Ishikawa (cell line): Measurements from ENCODE around the gene RUNX1.

Experiments
- CEBPB ChIP-seq: IDR thresholded peaks from 2 replicates; pipeline ENCODE4 v1.6.1; 2012
- CREB1 ChIP-seq: IDR thresholded peaks from 2 replicates; pipeline ENCODE4 v1.6.1; 2012; ENCODE audit warnings: low read depth
- EGR1 ChIP-seq: IDR thresholded peaks from 2 replicates; pipeline ENCODE4 v1.6.1; 2012
- EP300 ChIP-seq: IDR thresholded peaks from 2 replicates; pipeline ENCODE4 v1.6.1; 2012; ENCODE audit warnings: borderline replicate concordance
- FOXM1 ChIP-seq: IDR thresholded peaks from 2 replicates; pipeline ENCODE4 v1.6.1; 2012; ENCODE audit warnings: low read depth, borderline replicate concordance
- NFIC ChIP-seq: IDR thresholded peaks from 2 replicates; pipeline ENCODE4 v1.6.1; 2012
- RAD21 ChIP-seq: IDR thresholded peaks from 2 replicates; pipeline ENCODE4 v1.6.1; 2012; ENCODE audit warnings: low read depth
- TAF1 ChIP-seq: IDR thresholded peaks from 2 replicates; pipeline ENCODE4 v1.6.1; 2012; ENCODE audit warnings: low read depth, mild to moderate bottlenecking
- TCF12 ChIP-seq: IDR thresholded peaks from 2 replicates; pipeline ENCODE4 v1.6.1; 2012; ENCODE audit warnings: low read depth
- TEAD4 ChIP-seq: IDR thresholded peaks from 2 replicates; pipeline ENCODE4 v1.6.1; 2012
- YY1 ChIP-seq: IDR thresholded peaks from 2 replicates; pipeline ENCODE4 v1.6.1; 2012; ENCODE audit warnings: low read depth
- ZBTB7A ChIP-seq: IDR thresholded peaks from 2 replicates; pipeline ENCODE4 v1.6.1; 2012; ENCODE audit warnings: low read depth
- TF ChIP-seq, protein P1 (sequence below): IDR thresholded peaks from 2 replicates; pipeline ENCODE4 v1.6.1; 2012
- TF ChIP-seq, protein P2 (sequence below): IDR thresholded peaks from 2 replicates; pipeline ENCODE4 v1.6.1; 2012
- TF ChIP-seq, protein P3 (sequence below): IDR thresholded peaks from 2 replicates; pipeline ENCODE4 v1.6.1; 2012; ENCODE audit warnings: low read depth, mild to moderate bottlenecking

Gene RUNX1

DNA sequence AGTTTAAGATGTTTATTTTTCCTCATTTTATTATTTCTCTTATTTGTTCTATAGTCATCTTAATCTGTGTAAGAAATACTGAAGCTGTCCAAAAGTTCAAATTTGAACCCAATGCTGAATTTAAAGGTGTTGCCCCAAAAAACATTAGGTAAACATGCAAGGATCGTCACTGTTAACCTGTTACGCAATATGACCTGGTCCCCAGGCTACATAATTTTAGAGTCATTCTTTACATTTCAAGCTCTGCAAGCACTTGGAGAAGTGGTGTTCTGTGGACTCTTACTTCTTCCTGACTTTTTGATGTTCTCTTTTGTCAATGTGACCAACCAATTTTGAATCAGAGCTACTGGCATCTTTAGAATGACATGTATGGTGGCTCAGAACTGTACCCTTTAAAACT lies 274.4 kb downstream of the RUNX1 start:
- peak; percentile 55; the same call in 1 of the 2 replicates for TF ChIP-seq CEBPB
- TF ChIP-seq ZBTB7A = no peak

DNA sequence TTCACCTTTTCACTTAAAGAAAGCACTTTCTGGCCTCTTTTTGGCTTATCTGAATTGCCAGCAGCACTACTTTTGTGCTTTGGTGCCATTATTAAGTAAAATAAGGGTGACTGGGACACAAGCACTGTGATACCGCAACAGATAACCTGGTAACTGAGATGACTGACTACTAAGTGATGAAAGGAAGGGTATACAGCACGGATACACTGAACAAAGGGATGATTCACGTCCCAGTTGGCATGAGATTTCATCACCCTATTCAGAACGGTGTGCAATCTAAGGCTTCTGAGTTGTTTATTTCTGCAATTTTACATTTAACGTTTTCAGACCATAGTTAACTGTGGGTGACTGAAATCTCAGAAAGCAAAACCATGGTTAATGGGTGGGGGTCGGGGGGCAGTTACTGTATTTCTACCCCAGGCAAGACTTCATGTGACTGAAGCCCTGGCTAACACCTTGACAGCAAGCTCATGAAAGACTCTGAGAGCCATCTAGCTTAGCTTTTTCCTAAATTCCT lies 277.5 kb downstream of the RUNX1 start:
- TF ChIP-seq CREB1 = no peak
- TF ChIP-seq TAF1 = no peak
- TF ChIP-seq TEAD4 = no peak
- no peak for TF ChIP-seq EGR1
- TF ChIP-seq, protein P1, sequence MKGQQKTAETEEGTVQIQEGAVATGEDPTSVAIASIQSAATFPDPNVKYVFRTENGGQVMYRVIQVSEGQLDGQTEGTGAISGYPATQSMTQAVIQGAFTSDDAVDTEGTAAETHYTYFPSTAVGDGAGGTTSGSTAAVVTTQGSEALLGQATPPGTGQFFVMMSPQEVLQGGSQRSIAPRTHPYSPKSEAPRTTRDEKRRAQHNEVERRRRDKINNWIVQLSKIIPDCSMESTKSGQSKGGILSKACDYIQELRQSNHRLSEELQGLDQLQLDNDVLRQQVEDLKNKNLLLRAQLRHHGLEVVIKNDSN = no peak
- TF ChIP-seq RAD21 = no peak
- no peak for TF ChIP-seq CEBPB
- TF ChIP-seq TCF12 = no peak
- TF ChIP-seq NFIC = no peak
- TF ChIP-seq ZBTB7A = no peak
- TF ChIP-seq, protein P2, sequence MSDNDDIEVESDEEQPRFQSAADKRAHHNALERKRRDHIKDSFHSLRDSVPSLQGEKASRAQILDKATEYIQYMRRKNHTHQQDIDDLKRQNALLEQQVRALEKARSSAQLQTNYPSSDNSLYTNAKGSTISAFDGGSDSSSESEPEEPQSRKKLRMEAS = no peak
- no peak for TF ChIP-seq YY1
- TF ChIP-seq, protein P3, sequence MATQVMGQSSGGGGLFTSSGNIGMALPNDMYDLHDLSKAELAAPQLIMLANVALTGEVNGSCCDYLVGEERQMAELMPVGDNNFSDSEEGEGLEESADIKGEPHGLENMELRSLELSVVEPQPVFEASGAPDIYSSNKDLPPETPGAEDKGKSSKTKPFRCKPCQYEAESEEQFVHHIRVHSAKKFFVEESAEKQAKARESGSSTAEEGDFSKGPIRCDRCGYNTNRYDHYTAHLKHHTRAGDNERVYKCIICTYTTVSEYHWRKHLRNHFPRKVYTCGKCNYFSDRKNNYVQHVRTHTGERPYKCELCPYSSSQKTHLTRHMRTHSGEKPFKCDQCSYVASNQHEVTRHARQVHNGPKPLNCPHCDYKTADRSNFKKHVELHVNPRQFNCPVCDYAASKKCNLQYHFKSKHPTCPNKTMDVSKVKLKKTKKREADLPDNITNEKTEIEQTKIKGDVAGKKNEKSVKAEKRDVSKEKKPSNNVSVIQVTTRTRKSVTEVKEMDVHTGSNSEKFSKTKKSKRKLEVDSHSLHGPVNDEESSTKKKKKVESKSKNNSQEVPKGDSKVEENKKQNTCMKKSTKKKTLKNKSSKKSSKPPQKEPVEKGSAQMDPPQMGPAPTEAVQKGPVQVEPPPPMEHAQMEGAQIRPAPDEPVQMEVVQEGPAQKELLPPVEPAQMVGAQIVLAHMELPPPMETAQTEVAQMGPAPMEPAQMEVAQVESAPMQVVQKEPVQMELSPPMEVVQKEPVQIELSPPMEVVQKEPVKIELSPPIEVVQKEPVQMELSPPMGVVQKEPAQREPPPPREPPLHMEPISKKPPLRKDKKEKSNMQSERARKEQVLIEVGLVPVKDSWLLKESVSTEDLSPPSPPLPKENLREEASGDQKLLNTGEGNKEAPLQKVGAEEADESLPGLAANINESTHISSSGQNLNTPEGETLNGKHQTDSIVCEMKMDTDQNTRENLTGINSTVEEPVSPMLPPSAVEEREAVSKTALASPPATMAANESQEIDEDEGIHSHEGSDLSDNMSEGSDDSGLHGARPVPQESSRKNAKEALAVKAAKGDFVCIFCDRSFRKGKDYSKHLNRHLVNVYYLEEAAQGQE = no peak
- no peak for TF ChIP-seq FOXM1
- no peak for TF ChIP-seq EP300

DNA sequence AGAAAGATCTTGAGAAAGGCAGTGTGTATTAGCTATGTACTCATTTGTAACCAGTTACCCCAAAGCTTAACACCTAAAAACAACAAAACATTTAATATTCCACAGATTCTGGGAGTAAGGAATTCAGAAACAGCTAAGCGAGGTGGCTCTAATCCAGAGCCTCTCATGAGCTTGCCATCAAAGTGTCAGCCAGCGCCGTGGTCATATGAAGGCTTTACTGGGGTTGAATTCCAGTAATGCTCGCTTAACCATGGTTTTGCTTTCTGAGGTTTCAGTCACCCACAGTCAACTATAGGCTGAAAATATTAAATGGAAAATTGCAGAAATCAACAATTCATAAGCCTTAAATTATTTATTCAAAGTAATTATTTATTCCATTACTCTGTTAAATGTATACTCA lies 278.5 kb downstream of the RUNX1 start:
- TF ChIP-seq TAF1 (no peak), ZBTB7A (no peak), EGR1 (no peak), TEAD4 (no peak), CREB1 (no peak), FOXM1 (no peak), YY1 (no peak)
- TF ChIP-seq, protein P2 = no peak
- TF ChIP-seq, protein P3 = no peak

DNA sequence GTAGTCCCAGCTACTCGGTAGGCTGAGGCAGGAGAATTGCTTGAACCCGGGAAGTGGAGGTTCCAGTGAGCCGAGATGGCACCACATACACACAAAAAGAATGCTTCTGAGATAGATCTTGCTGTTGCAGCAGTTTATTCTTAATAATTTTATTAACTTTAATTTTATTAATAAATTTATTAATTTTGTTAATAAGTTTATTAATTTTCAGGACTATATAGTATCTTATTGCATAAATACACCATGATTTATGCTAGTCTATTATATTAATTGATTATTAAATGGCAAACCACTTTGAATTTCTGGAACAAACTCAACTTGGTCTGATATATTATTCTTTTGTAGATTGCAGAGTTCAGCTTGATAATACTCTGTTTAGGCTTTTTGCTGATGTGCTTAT lies 280.8 kb downstream of the RUNX1 start:
- no peak for TF ChIP-seq TEAD4
- TF ChIP-seq YY1 = no peak
- no peak for TF ChIP-seq CREB1
- TF ChIP-seq FOXM1 = no peak
- no peak for TF ChIP-seq TAF1

DNA sequence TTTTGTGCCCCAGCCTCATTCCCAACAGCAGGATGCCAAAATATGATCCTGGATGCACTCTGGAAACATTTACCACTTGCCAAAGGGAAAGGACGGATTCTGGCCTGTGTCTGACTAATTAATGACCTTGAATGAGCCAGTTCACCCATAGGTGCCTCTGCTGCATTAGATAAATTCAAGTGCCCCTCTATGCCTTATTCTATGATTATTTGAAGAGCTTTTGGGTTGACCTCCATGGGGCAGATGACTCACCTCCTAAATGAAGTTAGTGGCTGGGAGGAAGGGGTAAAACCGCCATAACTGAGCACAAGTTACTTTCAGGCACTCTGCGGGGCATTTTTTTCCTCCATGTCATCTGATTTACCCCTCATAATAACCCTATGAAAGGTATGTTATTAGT lies 282.2 kb downstream of the RUNX1 start:
- TF ChIP-seq TAF1 (no peak), TCF12 (no peak), NFIC (no peak), YY1 (no peak), CREB1 (no peak), ZBTB7A (no peak), TEAD4 (no peak), FOXM1 (no peak), EP300 (no peak), CEBPB (no peak), RAD21 (no peak), EGR1 (no peak)
- TF ChIP-seq, protein P2 = no peak
- TF ChIP-seq, protein P1 = no peak
- TF ChIP-seq, protein P3 = no peak
